Bronchial epithelial cell (primary cell): ENCODE results near the gene EXOC6. TPM values are rescaled to one million over a fixed set of nuclear protein-coding genes. Genes with fewer than 3 reads are reported as not detected.
A peak's percentile ranks its signal among the peaks of the same experiment; 100 is the strongest.
"Not testable (repeated sequence)": the region's sequence is repeated elsewhere in the genome, so short reads cannot be mapped to it uniquely, and the experiment has no call there.

Source experiments
- DNase-seq: peaks from one replicate; pipeline ENCODE4 v3.0.0-alpha.2; 2010; ENCODE audit warnings: low read depth
- FAIRE-seq: peaks from 2 replicates; lab custom pipeline; 2011; peaks lifted over from hg19 to GRCh38; lab: Jason Lieb, UNC
- H3K27me3 ChIP-seq: 2 replicates; pipeline ENCODE4 v1.5.1; 2011; ENCODE audit warnings: low read length; ENCODE audit not compliant: control insufficient read depth, insufficient read depth
- H3K36me3 ChIP-seq: 2 replicates; pipeline ENCODE4 v1.5.1; 2011; ENCODE audit warnings: low read length; ENCODE audit not compliant: control insufficient read depth, insufficient read depth
- H3K4me3 ChIP-seq: 2 replicates; pipeline ENCODE4 v1.5.1; 2011; ENCODE audit warnings: mild to moderate bottlenecking, low read depth, low read length, control low read depth
- total RNA-seq: library from RNA; depleted of rRNA; stranded (reverse); fragments of >200 nt; gene quantifications from 2 replicates; pipeline ENCODE4 v1.2.1, GENCODE V29; 2014
- TF ChIP-seq, protein P1 (sequence below): IDR thresholded peaks from 2 replicates; pipeline ENCODE4 v1.5.1; 2011; ENCODE audit warnings: mild to moderate bottlenecking, moderate library complexity, low read length, control low read depth, inconsistent platforms; ENCODE audit not compliant: insufficient read depth, severe bottlenecking

The EXOC6 gene
- total RNA-seq, 1 donor from 2014 or later = 12.4 TPM

DNA sequence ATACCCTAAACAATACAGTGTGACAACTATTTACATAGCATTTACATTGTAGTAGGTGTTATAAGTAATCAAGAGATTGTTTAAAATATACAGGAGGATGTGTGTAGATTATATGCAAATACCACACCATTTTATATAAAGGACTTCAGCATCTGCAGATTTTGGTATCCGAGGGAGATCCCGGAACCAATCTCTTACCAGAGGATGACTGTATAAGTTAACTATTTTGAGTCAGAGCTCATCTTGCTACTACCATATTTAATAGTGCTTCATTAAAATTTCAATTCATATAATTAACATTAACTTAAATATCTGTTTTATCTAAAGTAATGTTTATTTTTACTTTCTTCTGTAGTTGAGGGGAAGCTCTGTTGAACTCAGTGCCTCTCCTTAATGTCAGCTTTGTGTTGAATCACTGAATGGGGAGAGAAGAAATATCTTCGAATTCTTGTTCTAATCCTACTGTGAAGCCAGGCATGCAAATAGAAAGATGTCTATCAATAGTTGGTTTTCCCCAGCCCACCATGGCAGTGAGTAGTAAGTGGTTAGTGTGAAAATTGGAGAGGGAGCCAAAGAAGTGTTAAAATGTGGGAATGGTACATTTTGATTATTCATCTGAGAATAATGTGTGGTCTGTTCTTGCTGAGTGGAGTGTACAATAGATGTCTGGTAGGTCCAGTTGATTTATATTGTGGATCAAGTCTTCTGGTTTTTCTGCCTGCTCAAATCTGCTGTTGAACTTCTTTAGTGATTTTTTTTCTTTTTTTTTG is 122.2 kb downstream of the EXOC6 start:
- Histone ChIP-seq H3K27me3 (no peaks in the 10 kb centered on the region), H3K4me3 (no peak overlapping the region), H3K36me3 (no peaks in the 10 kb centered on the region)
- FAIRE-seq = no peak
- DNase-seq = no peak
- TF ChIP-seq, protein P1, sequence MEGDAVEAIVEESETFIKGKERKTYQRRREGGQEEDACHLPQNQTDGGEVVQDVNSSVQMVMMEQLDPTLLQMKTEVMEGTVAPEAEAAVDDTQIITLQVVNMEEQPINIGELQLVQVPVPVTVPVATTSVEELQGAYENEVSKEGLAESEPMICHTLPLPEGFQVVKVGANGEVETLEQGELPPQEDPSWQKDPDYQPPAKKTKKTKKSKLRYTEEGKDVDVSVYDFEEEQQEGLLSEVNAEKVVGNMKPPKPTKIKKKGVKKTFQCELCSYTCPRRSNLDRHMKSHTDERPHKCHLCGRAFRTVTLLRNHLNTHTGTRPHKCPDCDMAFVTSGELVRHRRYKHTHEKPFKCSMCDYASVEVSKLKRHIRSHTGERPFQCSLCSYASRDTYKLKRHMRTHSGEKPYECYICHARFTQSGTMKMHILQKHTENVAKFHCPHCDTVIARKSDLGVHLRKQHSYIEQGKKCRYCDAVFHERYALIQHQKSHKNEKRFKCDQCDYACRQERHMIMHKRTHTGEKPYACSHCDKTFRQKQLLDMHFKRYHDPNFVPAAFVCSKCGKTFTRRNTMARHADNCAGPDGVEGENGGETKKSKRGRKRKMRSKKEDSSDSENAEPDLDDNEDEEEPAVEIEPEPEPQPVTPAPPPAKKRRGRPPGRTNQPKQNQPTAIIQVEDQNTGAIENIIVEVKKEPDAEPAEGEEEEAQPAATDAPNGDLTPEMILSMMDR = no peak

DNA sequence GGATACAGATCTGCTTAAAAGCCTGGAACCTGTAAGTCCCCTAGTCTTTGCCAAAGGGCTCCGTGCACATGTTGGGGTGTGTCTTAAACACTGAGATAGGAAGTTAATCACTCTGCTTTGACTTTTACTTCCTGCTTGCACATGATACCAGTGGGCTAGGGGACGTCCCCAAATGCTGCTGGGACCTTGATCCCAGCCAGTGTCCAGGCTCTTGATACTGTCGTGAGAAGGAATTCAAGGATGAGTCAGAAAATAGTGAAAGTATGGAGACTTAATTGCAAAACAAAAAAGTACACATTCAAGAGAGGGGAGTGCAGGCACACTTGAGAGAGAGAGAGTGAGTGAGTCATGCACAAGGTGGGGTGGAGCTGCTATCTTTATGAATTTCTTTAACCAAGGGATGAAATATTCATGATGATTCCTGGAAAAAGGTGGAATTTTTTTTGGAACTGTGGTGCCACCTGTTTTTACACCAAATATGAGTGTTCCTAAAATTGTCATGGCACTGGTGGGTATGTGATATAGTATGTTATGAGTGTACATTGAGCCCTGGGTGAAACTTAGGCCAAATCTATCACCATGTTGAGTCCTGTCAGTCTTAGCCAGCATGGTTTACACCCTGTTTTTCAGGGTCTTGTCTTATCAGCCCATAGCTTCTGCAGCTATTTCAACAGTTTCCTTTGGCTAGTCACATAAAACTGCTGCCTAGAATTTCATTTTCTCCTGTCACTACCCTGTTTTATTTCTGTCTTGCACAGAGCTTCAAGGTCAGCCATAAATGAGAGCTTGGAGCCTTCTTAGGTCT is 123.9 kb downstream of the EXOC6 start:
- Histone ChIP-seq H3K4me3 (no peak overlapping the region), H3K27me3 (no peaks in the 10 kb centered on the region), H3K36me3 (no peaks in the 10 kb centered on the region)
- FAIRE-seq (no peak), DNase-seq (peak; percentile 93)
- TF ChIP-seq, protein P1 = no peak

DNA sequence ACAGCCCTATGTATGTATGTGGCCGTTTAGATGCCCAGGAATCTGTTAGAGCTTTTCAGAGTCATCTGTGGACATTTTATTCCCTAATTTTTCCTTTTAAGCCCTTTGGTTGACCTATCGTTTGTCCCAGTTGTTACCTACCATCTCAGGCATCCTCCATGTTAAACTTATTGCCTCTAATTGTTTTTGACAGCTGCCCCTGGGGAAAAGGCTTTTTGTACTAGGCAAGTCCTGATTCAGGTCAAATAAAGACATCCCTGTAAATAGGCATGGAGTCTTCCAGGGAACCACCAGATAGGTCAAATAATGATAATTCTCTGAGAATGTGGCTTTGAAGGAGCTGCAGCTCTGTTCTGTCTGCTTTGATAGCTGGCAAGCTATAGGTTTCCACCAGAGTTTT is 124.6 kb downstream of the EXOC6 start:
- TF ChIP-seq, protein P1 = no peak
- DNase-seq (no peak), FAIRE-seq (no peak)
- Histone ChIP-seq H3K4me3 (no peak overlapping the region), H3K27me3 (no peaks in the 10 kb centered on the region), H3K36me3 (no peaks in the 10 kb centered on the region)

DNA sequence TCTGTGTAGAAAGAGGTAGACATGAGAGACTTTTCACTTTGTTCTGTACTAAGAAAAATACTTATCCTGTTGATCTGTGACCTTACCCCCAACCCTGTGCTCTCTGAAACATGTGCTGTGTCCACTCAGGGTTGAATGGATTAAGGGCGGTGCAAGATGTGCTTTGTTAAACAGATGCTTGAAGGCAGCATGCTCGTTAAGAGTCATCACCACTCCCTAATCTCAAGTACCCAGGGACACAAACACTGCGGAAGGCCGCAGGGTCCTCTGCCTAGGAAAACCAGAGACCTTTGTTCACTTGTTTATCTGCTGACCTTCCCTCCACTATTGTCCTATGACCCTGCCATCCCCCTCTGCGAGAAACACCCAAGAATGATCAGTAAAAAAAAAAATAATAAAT is 128.0 kb downstream of the EXOC6 start:
- FAIRE-seq, DNase-seq, H3K27me3 ChIP-seq, H3K36me3 ChIP-seq, H3K4me3 ChIP-seq: not testable (repeated sequence)

DNA sequence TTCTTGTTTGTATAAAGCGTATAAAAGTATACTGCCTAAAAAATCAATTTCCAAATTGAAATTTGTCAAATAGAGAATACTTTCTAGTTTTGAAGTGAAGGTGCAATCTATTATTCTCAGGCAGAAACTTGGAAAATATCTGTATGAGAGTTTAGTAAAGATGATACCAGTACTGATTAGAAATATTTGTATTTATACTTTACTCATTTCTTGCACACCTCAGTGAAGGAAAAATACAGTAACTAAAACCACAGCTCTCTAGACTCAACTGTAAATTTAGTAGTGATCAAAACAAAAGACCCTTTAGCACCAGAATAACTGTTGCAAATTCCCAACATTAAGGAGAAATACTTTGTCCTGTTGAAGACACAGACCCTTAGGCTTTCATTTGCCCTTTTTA is 140.9 kb downstream of the EXOC6 start:
- H3K36me3 ChIP-seq = no peaks in the 10 kb centered on the region
- no peak for FAIRE-seq
- no peak overlapping the region for H3K4me3 ChIP-seq
- TF ChIP-seq, protein P1 = no peak
- DNase-seq = no peak
- H3K27me3 ChIP-seq = no peaks in the 10 kb centered on the region

DNA sequence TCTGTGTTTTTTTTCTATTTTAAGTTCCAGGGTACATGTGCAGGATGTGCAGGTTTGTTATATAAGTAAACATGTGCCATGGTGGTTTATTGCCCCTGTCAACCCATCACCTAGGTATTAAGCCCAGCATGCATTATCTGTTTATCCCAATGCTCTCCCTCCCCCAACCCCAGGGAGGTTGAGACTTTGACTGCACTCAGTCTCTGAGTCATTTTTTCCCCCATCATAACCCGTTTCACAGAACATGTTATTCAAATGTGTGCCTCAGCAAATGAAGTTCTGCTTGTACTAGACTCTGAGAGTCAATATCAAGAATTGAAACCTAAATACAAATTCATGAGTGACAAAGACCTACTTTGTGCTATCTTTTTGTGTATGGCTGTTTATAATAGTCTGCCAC is 142.3 kb downstream of the EXOC6 start:
- H3K4me3 ChIP-seq = no peak overlapping the region
- FAIRE-seq = no peak
- TF ChIP-seq, protein P1 = no peak
- DNase-seq = no peak
- no peaks in the 10 kb centered on the region for H3K27me3 ChIP-seq
- H3K36me3 ChIP-seq = no peaks in the 10 kb centered on the region
